BLaER1 treated with 17β-estradiol and CSF1 and Interleukin-3, amounts not matched to agents 10 nM and 100 nM (cell line): ENCODE data around the gene ETS2.

Experiments
- H3K27ac ChIP-seq, 11 experiments: shearing (Covaris generic); formaldehyde crosslinking; 2 replicates each; pipeline ENCODE4 v1.8.1; 2022
- H3K27me3 ChIP-seq, 11 experiments: shearing (Covaris generic); formaldehyde crosslinking; 2 replicates each; pipeline ENCODE4 v1.8.1; 2022
- H3K36me3 ChIP-seq, 11 experiments: shearing (Covaris generic); formaldehyde crosslinking; 2 replicates each; pipeline ENCODE4 v1.8.1; 2022
- H3K4me1 ChIP-seq, 10 experiments: shearing (Covaris generic); formaldehyde crosslinking; 2 replicates each; pipeline ENCODE4 v1.8.1; 2022
- H3K4me2 ChIP-seq, 11 experiments: shearing (Covaris generic); formaldehyde crosslinking; 2 replicates each; pipeline ENCODE4 v1.8.1; 2022
- H3K4me3 ChIP-seq, 10 experiments: shearing (Covaris generic); formaldehyde crosslinking; 2 replicates each; pipeline ENCODE4 v1.8.1; 2022
- H3K9ac ChIP-seq, 11 experiments: shearing (Covaris generic); formaldehyde crosslinking; 2 replicates each; pipeline ENCODE4 v1.8.1; 2022
- H3K9me3 ChIP-seq, 11 experiments: shearing (Covaris generic); formaldehyde crosslinking; replicated peaks in 1 of 11; 2 replicates each; pipeline ENCODE4 v1.8.1; 2022
- H4K20me1 ChIP-seq, 11 experiments: shearing (Covaris generic); formaldehyde crosslinking; 2 replicates each; pipeline ENCODE4 v1.8.1; 2022
- Cebpa-rat ChIP-seq, 11 experiments: shearing (Covaris generic); IDR thresholded peaks; 2 replicates each; pipeline ENCODE4 v1.8.1; 2022

ETS2 gene

DNA sequence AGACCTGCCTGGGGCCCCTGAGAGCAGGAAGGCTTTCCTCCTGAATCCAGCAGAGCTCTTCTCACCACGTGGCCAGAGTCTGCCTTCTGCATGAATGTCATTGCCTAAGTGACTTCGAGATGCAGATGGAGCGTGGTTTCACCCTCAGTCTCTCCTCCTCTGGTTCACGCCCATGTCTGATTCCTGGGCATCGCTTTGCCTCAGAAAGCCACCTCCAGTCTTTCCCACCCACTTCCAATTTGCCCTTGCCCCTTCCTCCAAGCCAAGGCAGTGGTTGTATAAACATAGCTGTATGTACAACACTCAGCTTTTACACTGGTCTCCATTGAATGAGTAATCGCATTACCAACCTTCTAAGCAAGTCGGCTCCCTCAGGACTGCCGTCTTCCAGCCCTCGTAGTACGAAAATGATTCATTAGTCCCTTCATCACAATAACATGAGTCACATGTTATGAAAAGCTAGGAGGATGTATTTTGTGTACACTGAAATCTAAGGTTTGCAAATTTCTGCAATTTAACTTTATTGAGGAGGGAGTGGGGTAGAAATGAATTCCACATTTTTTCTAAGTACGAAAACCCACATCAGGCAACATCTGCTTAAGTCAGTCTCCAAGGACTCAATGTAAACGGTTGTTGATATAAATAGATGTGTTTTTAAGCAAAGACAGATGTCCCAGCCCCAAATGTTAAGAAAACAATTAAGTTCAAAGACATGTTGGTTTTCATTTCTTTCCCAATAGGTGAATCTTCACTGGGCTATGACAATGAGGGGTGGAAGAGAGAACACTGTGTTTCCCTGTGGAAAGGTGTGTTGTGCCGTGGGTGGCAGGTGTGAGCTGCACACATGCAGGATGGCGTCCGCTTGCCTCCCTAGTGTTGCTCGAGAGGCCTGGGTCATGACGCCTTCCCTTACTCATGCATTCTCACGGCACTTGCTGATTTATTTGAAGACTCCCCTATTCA lies 32.3 kb upstream of the ETS2 start:
- H3K9ac ChIP-seq, result peak overlapping the region in 8 of 11 experiments; percentile 7 to 81 (median 62); a peak in 16 of 22 replicates
- H4K20me1 ChIP-seq, result no peaks in the 10 kb centered on the region; a peak in 1 of 22 replicates
- H3K9me3 ChIP-seq, result peaks cover under 1 to 18% (median 3%) of the 10 kb centered on the region in 11 experiments; a peak in 21 of 22 replicates
- H3K4me2 ChIP-seq, result peak overlapping the region; percentile 66 to 94 (median 85)
- peaks cover 47 to 100% (median 98%) of the 10 kb centered on the region in 10 experiments for H3K4me1 ChIP-seq
- TF ChIP-seq Cebpa-rat (IDR thresholded peaks at IDR 0.05), result peak in 2 of 11 experiments; percentile 50 to 66; a peak in 5 of 22 replicates
- peak overlapping the region in 10 of 11 experiments; percentile 49 to 96 (median 72); a peak in 20 of 22 replicates for H3K27ac ChIP-seq
- H3K36me3 ChIP-seq, result no peaks in the 10 kb centered on the region
- no peak overlapping the region; a peak in 1 of 20 replicates for H3K4me3 ChIP-seq
- H3K27me3 ChIP-seq, result peaks cover 0 to 98% (median 0%) of the 10 kb centered on the region in 11 experiments; a peak in 8 of 22 replicates

DNA sequence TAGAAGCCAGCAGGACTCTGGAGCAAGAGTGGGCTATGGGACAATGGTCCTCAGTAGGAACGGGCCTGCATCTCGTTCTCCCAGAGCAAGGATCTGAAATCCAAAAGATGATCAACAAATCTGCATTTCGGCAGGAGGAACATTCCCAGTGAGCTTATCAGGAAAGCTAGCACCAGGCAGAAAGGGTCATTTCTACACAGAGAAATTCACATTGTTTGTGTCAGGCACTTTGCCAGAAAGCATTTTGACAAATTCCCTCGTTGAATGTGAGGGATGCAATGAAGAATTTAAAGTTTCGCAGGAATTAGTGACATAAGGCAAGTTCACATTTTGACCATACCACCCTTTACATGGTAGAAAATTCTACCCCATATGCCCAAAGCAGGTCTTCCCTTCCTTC lies 31.6 kb upstream of the ETS2 start:
- H3K4me2 ChIP-seq, result peak overlapping the region in 10 of 11 experiments; percentile 70 to 94 (median 86); a peak in 19 of 22 replicates
- TF ChIP-seq Cebpa-rat (IDR thresholded peaks at IDR 0.05), result no peak
- peaks cover 0 to 4% (median 0%) of the 10 kb centered on the region in 11 experiments; a peak in 2 of 22 replicates for H3K36me3 ChIP-seq
- H4K20me1 ChIP-seq, result no peaks in the 10 kb centered on the region; a peak in 1 of 22 replicates
- peak overlapping the region in 6 of 11 experiments; percentile 0 to 81 (median 76); a peak in 10 of 22 replicates for H3K9ac ChIP-seq
- H3K9me3 ChIP-seq, result peaks cover 9 to 26% (median 11%) of the 10 kb centered on the region in 11 experiments
- peaks cover 0 to 98% (median 0%) of the 10 kb centered on the region in 11 experiments; a peak in 8 of 22 replicates for H3K27me3 ChIP-seq
- H3K4me1 ChIP-seq, result peaks cover 39 to 100% (median 92%) of the 10 kb centered on the region in 10 experiments
- H3K4me3 ChIP-seq, result no peak overlapping the region
- H3K27ac ChIP-seq, result peak overlapping the region in 10 of 11 experiments; percentile 10 to 96 (median 72); a peak in 18 of 22 replicates

DNA sequence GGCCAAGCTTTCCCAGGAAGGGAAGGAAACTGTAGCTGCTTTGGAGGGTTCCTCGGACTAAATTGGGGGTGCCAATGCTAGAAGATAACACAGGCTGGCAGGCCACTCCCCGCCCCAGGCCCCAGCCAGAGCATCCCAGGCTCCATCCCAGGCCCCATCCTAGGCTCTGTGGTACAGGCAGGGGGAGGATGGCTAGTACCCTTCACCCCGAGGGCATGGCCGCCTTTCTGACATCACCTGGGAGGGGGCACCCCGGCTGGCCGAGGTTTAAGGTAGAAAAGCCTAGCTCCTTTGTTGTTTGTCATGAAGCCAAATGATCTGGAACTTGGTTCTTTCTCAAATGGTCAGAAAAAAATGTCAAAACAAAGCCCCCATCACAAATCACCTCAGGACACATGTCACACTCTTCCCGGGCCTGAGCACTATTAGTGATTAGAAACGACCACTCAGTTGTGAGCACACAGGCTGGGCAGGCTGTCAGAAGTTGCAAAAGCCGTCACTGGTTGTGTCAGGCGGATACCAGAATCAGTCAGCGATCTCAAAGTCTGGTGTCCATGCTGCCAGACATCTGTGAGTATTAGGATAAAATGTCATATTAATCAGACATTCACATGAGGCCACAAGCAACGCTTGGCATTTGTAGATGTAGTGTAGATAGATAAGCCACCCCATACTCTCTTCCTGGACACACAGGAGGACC lies 31.0 kb upstream of the ETS2 start:
- H3K9me3 ChIP-seq, result peaks cover 15 to 32% (median 17%) of the 10 kb centered on the region in 11 experiments
- H3K4me3 ChIP-seq, result no peak overlapping the region
- H3K4me1 ChIP-seq, result peaks cover 34 to 96% (median 87%) of the 10 kb centered on the region in 10 experiments
- H3K36me3 ChIP-seq, result peaks cover 0 to 4% (median 0%) of the 10 kb centered on the region in 11 experiments; a peak in 2 of 22 replicates
- no peak for TF ChIP-seq Cebpa-rat (IDR thresholded peaks at IDR 0.05)
- H3K9ac ChIP-seq, result peak overlapping the region in 5 of 11 experiments; percentile 50 to 81 (median 79); a peak in 9 of 22 replicates
- peaks cover 0 to 98% (median 0%) of the 10 kb centered on the region in 11 experiments; a peak in 8 of 22 replicates for H3K27me3 ChIP-seq
- peak overlapping the region in 9 of 11 experiments; percentile 70 to 94 (median 88); a peak in 18 of 22 replicates for H3K4me2 ChIP-seq
- H3K27ac ChIP-seq, result peak overlapping the region in 8 of 11 experiments; percentile 66 to 96 (median 80); a peak in 15 of 22 replicates
- H4K20me1 ChIP-seq, result no peaks in the 10 kb centered on the region; a peak in 1 of 22 replicates

DNA sequence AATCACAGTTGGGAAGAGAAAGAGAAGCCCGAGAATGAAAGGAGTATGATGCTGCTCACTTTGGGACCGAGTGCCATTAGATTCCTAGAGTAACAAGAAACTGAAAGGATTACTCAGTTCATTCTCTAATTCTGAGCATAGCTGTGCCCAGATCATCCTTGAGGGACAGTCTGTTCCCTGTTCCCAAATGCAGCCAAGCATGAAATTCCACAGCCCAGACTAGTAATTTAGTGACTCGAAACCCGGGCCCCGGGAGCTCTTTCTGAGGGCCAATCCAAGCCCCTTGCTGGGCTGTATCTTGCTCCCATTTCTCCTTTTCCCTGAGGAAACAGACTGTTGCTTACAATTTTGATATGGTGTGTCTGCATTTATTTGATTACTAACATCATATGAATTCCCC lies 30.0 kb upstream of the ETS2 start:
- TF ChIP-seq Cebpa-rat (IDR thresholded peaks at IDR 0.05), result no peak
- peaks cover 34 to 91% (median 80%) of the 10 kb centered on the region in 10 experiments for H3K4me1 ChIP-seq
- H3K36me3 ChIP-seq, result peaks cover 0 to 4% (median 0%) of the 10 kb centered on the region in 11 experiments; a peak in 2 of 22 replicates
- peak overlapping the region in 1 of 11 experiments; percentile 69; a peak in 1 of 22 replicates for H3K9ac ChIP-seq
- peaks cover 0 to 96% (median 0%) of the 10 kb centered on the region in 11 experiments; a peak in 8 of 22 replicates for H3K27me3 ChIP-seq
- H3K9me3 ChIP-seq, result peaks cover 17 to 39% (median 27%) of the 10 kb centered on the region in 11 experiments
- no peaks in the 10 kb centered on the region; a peak in 1 of 22 replicates for H4K20me1 ChIP-seq
- H3K4me2 ChIP-seq, result peak overlapping the region in 9 of 11 experiments; percentile 65 to 94 (median 85); a peak in 17 of 22 replicates
- peak overlapping the region in 4 of 11 experiments; percentile 87 to 96 (median 92); a peak in 8 of 22 replicates for H3K27ac ChIP-seq
- no peak overlapping the region for H3K4me3 ChIP-seq

DNA sequence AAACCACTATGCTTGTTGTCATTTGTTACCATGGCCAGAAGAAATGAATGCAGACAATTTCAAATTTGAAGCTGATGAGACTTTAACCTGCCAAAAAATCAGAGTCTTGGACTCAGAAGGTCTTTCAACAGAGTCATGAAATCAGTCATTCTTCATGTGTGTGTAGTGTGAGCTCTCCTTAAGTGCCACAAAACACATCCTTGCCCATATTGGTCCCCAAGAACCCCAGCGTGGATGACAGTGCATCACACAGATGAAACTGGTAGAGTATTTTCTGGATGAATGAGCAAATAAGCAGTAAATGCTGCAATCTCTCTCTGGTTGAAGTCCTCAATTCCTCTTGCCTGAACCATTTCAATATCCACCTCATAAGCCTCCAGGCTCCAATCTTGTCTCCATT lies 28.7 kb upstream of the ETS2 start:
- TF ChIP-seq Cebpa-rat (IDR thresholded peaks at IDR 0.05), result peak in 3 of 11 experiments; percentile 5 to 32 (median 6); a peak in 1 of 22 replicates
- H3K27ac ChIP-seq, result peak overlapping the region in 8 of 11 experiments; percentile 6 to 96 (median 69); a peak in 14 of 22 replicates
- H3K4me2 ChIP-seq, result peak overlapping the region; percentile 11 to 94 (median 84)
- peak overlapping the region in 6 of 11 experiments; percentile 6 to 69 (median 48); a peak in 8 of 22 replicates for H3K9ac ChIP-seq
- H4K20me1 ChIP-seq, result no peaks in the 10 kb centered on the region; a peak in 1 of 22 replicates
- H3K9me3 ChIP-seq, result peaks cover 24 to 52% (median 40%) of the 10 kb centered on the region in 11 experiments
- peaks cover 34 to 86% (median 79%) of the 10 kb centered on the region in 10 experiments for H3K4me1 ChIP-seq
- H3K36me3 ChIP-seq, result peaks cover 0 to 8% (median 0%) of the 10 kb centered on the region in 11 experiments; a peak in 3 of 22 replicates
- peaks cover 0 to 89% (median 0%) of the 10 kb centered on the region in 11 experiments; a peak in 8 of 22 replicates for H3K27me3 ChIP-seq
- H3K4me3 ChIP-seq, result peak overlapping the region in 1 of 10 experiments; percentile 12; a peak in 1 of 20 replicates

DNA sequence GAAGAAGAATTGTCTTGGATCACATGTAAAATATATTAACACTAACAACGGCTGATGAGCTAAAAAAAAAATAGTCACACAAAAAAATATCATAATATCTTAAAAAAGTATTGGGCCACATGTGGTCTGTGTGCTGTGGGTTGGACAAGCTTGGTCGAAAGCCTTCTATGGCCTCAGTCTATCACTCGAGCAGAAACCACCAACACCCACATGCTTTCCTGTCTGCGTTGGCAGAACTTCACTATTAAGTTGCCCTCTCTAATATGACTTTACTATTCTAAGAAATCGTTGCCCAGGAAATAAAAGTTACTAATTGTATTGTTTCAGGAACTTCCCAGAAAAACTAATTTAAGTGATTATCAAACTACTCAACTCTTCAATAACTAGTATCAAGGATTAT lies 28.2 kb upstream of the ETS2 start:
- Histone ChIP-seq H3K36me3 (peaks cover 0 to 10% (median 0%) of the 10 kb centered on the region in 11 experiments; a peak in 3 of 22 replicates), H3K9ac (peak overlapping the region in 6 of 11 experiments; percentile 8 to 69 (median 48); a peak in 8 of 22 replicates), H3K9me3 (peaks cover 29 to 57% (median 45%) of the 10 kb centered on the region in 11 experiments), H3K4me3 (peak overlapping the region in 1 of 10 experiments; percentile 12; a peak in 1 of 20 replicates), H3K27me3 (peaks cover 0 to 86% (median 0%) of the 10 kb centered on the region in 11 experiments; a peak in 8 of 22 replicates), H3K4me2 (peak overlapping the region; percentile 11 to 94 (median 84); a peak in 21 of 22 replicates), H4K20me1 (no peaks in the 10 kb centered on the region; a peak in 1 of 22 replicates), H3K4me1 (peaks cover 31 to 80% (median 74%) of the 10 kb centered on the region in 10 experiments), H3K27ac (peak overlapping the region in 8 of 11 experiments; percentile 6 to 96 (median 71); a peak in 14 of 22 replicates)
- TF ChIP-seq Cebpa-rat (IDR thresholded peaks at IDR 0.05), result peak in 4 of 11 experiments; percentile 6 to 25 (median 8); a peak in 1 of 22 replicates

DNA sequence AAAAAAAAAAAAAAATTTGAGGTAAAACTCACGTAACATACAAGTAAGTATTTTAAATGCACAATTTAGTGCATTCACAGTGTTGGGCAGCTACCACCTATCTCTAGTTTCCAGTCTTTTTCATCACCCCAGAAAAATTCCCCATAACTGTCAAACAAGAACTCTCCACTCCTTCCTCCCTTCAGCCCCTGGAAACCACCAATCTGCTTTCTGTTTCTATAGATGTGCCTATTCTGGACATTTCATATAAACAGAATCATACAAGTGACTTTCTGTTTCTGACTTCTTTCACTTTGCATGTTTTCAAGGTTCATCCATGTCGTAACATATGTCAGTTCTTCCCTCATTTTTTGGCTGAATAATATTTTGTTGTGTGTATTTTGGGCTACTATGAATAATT lies 24.9 kb upstream of the ETS2 start:
- Histone ChIP-seq H3K4me2 (peak overlapping the region in 7 of 11 experiments; percentile 17 to 40 (median 30); a peak in 11 of 22 replicates), H3K27me3 (peaks cover 0 to 65% (median 0%) of the 10 kb centered on the region in 11 experiments; a peak in 8 of 22 replicates), H3K27ac (peak overlapping the region in 8 of 11 experiments; percentile 11 to 64 (median 52); a peak in 11 of 22 replicates)

More for the DNA sequence above, 24.9 kb upstream of the ETS2 start:
- Histone ChIP-seq H3K4me3 (no peak overlapping the region), H3K36me3 (peaks cover 0 to 13% (median 0%) of the 10 kb centered on the region in 11 experiments; a peak in 3 of 22 replicates), H3K4me1 (peaks cover 16 to 47% (median 41%) of the 10 kb centered on the region in 10 experiments), H4K20me1 (no peaks in the 10 kb centered on the region), H3K9me3 (peaks cover 49 to 65% (median 58%) of the 10 kb centered on the region in 11 experiments), H3K9ac (no peak overlapping the region)
- no peak for TF ChIP-seq Cebpa-rat (IDR thresholded peaks at IDR 0.05)
